Mononuclear cell (primary cell): Measurements from ENCODE around the gene RPRD1B. TPM values are rescaled to one million over a fixed set of nuclear protein-coding genes. Genes with fewer than 3 reads are reported as not detected.

Experiments used
- H3K27me3 ChIP-seq: 2 replicates; pipeline ENCODE4 v1.6.0; 2011; ENCODE audit warnings: low read length, control low read depth; ENCODE audit not compliant: insufficient read depth
- H3K4me1 ChIP-seq: 2 replicates; pipeline ENCODE4 v1.5.1; 2011; ENCODE audit warnings: mild to moderate bottlenecking, low read length, control low read depth; ENCODE audit not compliant: insufficient read depth
- H3K4me3 ChIP-seq: 2 replicates; pipeline ENCODE4 v1.5.1; 2011; ENCODE audit warnings: mild to moderate bottlenecking, low read length, moderate library complexity
- H3K9me3 ChIP-seq: 2 replicates; pipeline ENCODE4 v1.5.1; 2011; ENCODE audit warnings: low read depth, mild to moderate bottlenecking, control low read depth, low read length
- total RNA-seq: library from RNA; depleted of rRNA; stranded (reverse); fragments of >200 nt; gene quantifications from one replicate; pipeline ENCODE4 v1.2.3, GENCODE V29; 2012

The RPRD1B gene
- total RNA-seq, 1 donor = 69.2 TPM

GRCh38 chr20:38044685-38045084 lies 11.1 kb downstream of the RPRD1B start:
- Histone ChIP-seq H3K4me3 (no peak overlapping the region), H3K27me3 (no peaks in the 10 kb centered on the region), H3K4me1 (no peaks in the 10 kb centered on the region), H3K9me3 (no peaks in the 10 kb centered on the region)

- no peaks in the 10 kb centered on the region for H3K4me1 ChIP-seq
- no peaks in the 10 kb centered on the region for H3K9me3 ChIP-seq
- no peak overlapping the region for H3K4me3 ChIP-seq
- H3K27me3 ChIP-seq = no peaks in the 10 kb centered on the region
Observed at GRCh38 chr20:38046572-38046971, 13.0 kb downstream of the RPRD1B start.

GRCh38 chr20:38049800-38050199 lies 16.3 kb downstream of the RPRD1B start:
- Histone ChIP-seq H3K9me3 (no peaks in the 10 kb centered on the region), H3K4me3 (no peak overlapping the region), H3K4me1 (no peaks in the 10 kb centered on the region), H3K27me3 (no peaks in the 10 kb centered on the region)

GRCh38 chr20:38050686-38051085 lies 17.1 kb downstream of the RPRD1B start:
- no peaks in the 10 kb centered on the region for H3K4me1 ChIP-seq

GRCh38 chr20:38052870-38053269 lies 19.3 kb downstream of the RPRD1B start:
- no peak overlapping the region for H3K4me3 ChIP-seq
- no peaks in the 10 kb centered on the region for H3K9me3 ChIP-seq
- no peaks in the 10 kb centered on the region for H3K4me1 ChIP-seq
- no peaks in the 10 kb centered on the region for H3K27me3 ChIP-seq

More at GRCh38 chr20:38050686-38051085, 17.1 kb downstream of the RPRD1B start:
- H3K27me3 ChIP-seq = no peaks in the 10 kb centered on the region
- H3K9me3 ChIP-seq = no peaks in the 10 kb centered on the region
- no peak overlapping the region for H3K4me3 ChIP-seq

- Histone ChIP-seq H3K4me1 (no peaks in the 10 kb centered on the region), H3K9me3 (no peaks in the 10 kb centered on the region), H3K27me3 (no peaks in the 10 kb centered on the region), H3K4me3 (no peak overlapping the region)
Observed at GRCh38 chr20:38054647-38055046, 21.1 kb downstream of the RPRD1B start.

- no peaks in the 10 kb centered on the region for H3K4me1 ChIP-seq
- H3K27me3 ChIP-seq = no peaks in the 10 kb centered on the region
- H3K4me3 ChIP-seq = no peak overlapping the region
- no peaks in the 10 kb centered on the region for H3K9me3 ChIP-seq
Observed at GRCh38 chr20:38055294-38055693, 21.7 kb downstream of the RPRD1B start.

GRCh38 chr20:38055848-38056247 lies 22.3 kb downstream of the RPRD1B start:
- Histone ChIP-seq H3K4me1 (no peaks in the 10 kb centered on the region), H3K9me3 (no peaks in the 10 kb centered on the region), H3K4me3 (no peak overlapping the region), H3K27me3 (no peaks in the 10 kb centered on the region)

GRCh38 chr20:38057351-38057972 lies 23.9 kb downstream of the RPRD1B start:
- H3K4me1 ChIP-seq = no peaks in the 10 kb centered on the region
- no peaks in the 10 kb centered on the region for H3K9me3 ChIP-seq
- H3K4me3 ChIP-seq = no peak overlapping the region
- no peaks in the 10 kb centered on the region for H3K27me3 ChIP-seq

GRCh38 chr20:38059832-38060231 lies 26.3 kb downstream of the RPRD1B start:
- no peaks in the 10 kb centered on the region for H3K27me3 ChIP-seq
- H3K4me1 ChIP-seq = no peaks in the 10 kb centered on the region
- H3K9me3 ChIP-seq = no peaks in the 10 kb centered on the region
- H3K4me3 ChIP-seq = no peak overlapping the region

GRCh38 chr20:38060536-38060935 lies 27.0 kb downstream of the RPRD1B start:
- Histone ChIP-seq H3K4me1 (no peaks in the 10 kb centered on the region), H3K9me3 (no peaks in the 10 kb centered on the region), H3K4me3 (no peak overlapping the region), H3K27me3 (no peaks in the 10 kb centered on the region)

- H3K4me1 ChIP-seq = no peaks in the 10 kb centered on the region
- H3K27me3 ChIP-seq = no peaks in the 10 kb centered on the region
- no peak overlapping the region for H3K4me3 ChIP-seq
- no peaks in the 10 kb centered on the region for H3K9me3 ChIP-seq
Observed at GRCh38 chr20:38061109-38061508, 27.6 kb downstream of the RPRD1B start.

GRCh38 chr20:38062890-38063289 lies 29.3 kb downstream of the RPRD1B start:
- Histone ChIP-seq H3K4me3 (no peak overlapping the region), H3K4me1 (no peaks in the 10 kb centered on the region), H3K9me3 (no peaks in the 10 kb centered on the region), H3K27me3 (no peaks in the 10 kb centered on the region)

GRCh38 chr20:38063911-38064530 lies 30.5 kb downstream of the RPRD1B start:
- Histone ChIP-seq H3K4me3 (no peak overlapping the region), H3K9me3 (no peaks in the 10 kb centered on the region), H3K27me3 (no peaks in the 10 kb centered on the region), H3K4me1 (no peaks in the 10 kb centered on the region)

- Histone ChIP-seq H3K27me3 (no peaks in the 10 kb centered on the region), H3K4me3 (no peak overlapping the region), H3K9me3 (no peaks in the 10 kb centered on the region), H3K4me1 (no peaks in the 10 kb centered on the region)
Observed at GRCh38 chr20:38065764-38066375, 32.3 kb downstream of the RPRD1B start.
